Hematopoietic multipotent progenitor cell treated with erythropoietin and hydrocortisone succinate and interleukin-3 and kit ligand, for 15 days (in vitro differentiated cells): ENCODE measurements around the gene TLX1.
A peak's percentile ranks its signal among the peaks of the same experiment; 100 is the strongest.
"Not testable (repeated sequence)": the region's sequence is repeated elsewhere in the genome, so short reads cannot be mapped to it uniquely, and the experiment has no call there.

Experiments used
- DNase-seq: peaks from one replicate; pipeline ENCODE4 v3.0.0-alpha.2; 2015; ENCODE audit warnings: low spot score

Gene TLX1

GRCh38 chr10:101152316-101152715 lies 21.2 kb downstream of the TLX1 start:
- DNase-seq = no peak

GRCh38 chr10:101154506-101154905 lies 23.4 kb downstream of the TLX1 start:
- not testable (repeated sequence) for DNase-seq

- DNase-seq = no peak
Observed at GRCh38 chr10:101155896-101156295, 24.8 kb downstream of the TLX1 start.

GRCh38 chr10:101157756-101158458 lies 26.8 kb downstream of the TLX1 start:
- no peak for DNase-seq

- no peak for DNase-seq
Observed at GRCh38 chr10:101158459-101159058, 27.5 kb downstream of the TLX1 start.

- DNase-seq = peak; percentile 76
Observed at GRCh38 chr10:101161494-101162299, 30.6 kb downstream of the TLX1 start.

- no peak for DNase-seq
Observed at GRCh38 chr10:101162677-101163076, 31.6 kb downstream of the TLX1 start.

GRCh38 chr10:101164020-101164419 lies 32.9 kb downstream of the TLX1 start:
- DNase-seq = no peak

- no peak for DNase-seq
Observed at GRCh38 chr10:101165736-101166135, 34.6 kb downstream of the TLX1 start.

GRCh38 chr10:101166430-101166829 lies 35.3 kb downstream of the TLX1 start:
- no peak for DNase-seq

- no peak for DNase-seq
Observed at GRCh38 chr10:101172741-101173140, 41.6 kb downstream of the TLX1 start.

GRCh38 chr10:101174319-101174718 lies 43.2 kb downstream of the TLX1 start:
- DNase-seq = no peak

- DNase-seq = no peak
Observed at GRCh38 chr10:101176577-101176976, 45.5 kb downstream of the TLX1 start.

GRCh38 chr10:101182936-101183335 lies 51.8 kb downstream of the TLX1 start:
- no peak for DNase-seq

- DNase-seq = no peak
Observed at GRCh38 chr10:101183458-101184183, 52.5 kb downstream of the TLX1 start.
